MM.1S (cell line): ENCODE results near the gene DUSP1.

Experiments used
- CTCF ChIP-seq: fragments of 300-600 bp; sonication (generic); IDR thresholded peaks from 2 replicates; pipeline ENCODE4 v1.5.1; 2016; ENCODE audit warnings: antibody characterized with exemption, low read length, mixed read lengths
- EZH2 ChIP-seq: fragments of 300-600 bp; sonication (generic); optimal IDR thresholded peaks from 2 replicates; pipeline ENCODE3; 2017; ENCODE audit warnings: low read depth, mild to moderate bottlenecking, antibody characterized with exemption, low read length, mixed read lengths

DNA sequence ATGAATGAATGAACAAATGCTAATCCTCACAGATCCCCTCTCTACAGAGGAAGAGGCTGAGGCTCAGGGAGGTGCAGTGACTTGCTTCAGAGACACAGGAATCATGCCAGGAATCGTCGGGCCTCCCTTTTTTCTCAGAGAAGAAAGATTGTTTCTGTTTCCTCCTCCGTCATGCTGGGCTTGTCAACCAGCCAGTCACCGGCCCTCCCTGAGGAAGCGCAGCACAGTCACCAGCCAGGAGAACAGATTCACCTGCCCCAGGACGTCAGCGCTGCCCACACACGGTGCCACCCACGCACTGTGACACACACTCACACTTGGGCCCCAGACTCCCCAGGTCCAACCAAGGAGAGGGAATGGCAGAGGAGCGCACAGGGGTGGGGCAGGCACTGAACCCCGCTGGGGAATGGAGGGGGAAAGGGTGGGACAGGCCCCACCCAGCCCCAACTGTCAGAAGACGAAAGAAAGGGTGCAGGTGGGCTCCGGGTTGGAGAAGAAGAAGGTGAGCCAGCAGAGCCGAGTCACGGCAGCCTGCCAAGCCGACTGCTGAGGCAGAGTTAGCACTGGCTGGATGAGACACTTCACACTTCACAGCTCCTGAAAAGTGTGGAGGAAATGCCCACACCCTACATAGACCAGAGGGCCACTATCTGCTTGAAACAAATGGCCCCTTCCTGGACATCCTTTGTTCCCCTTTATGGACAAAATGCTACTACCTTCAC lies 49.2 kb upstream of the DUSP1 start:
- TF ChIP-seq CTCF (no peak), EZH2 (no peak)
